NCI-H524 (cell line): ENCODE results near the gene EPB41L4B.

Source experiments
- DNase-seq, 2 experiments: peaks; one replicate each; lab custom pipeline; 2025; lab: John Stamatoyannopoulos, UW

Gene EPB41L4B

GRCh38 chr9:109320331-109320741, 523 bp downstream of the EPB41L4B start:
- peak in 1 of 2 experiments; percentile 55 for DNase-seq

- peak in 1 of 2 experiments; percentile 73 for DNase-seq
Observed at GRCh38 chr9:109319626-109320241, 1.1 kb downstream of the EPB41L4B start.

- DNase-seq = peak; percentile 62 to 73
Observed at GRCh38 chr9:109319017-109319625, 1.7 kb downstream of the EPB41L4B start.

- peak in 1 of 2 experiments; percentile 67 for DNase-seq
Observed at GRCh38 chr9:109317979-109318741, 2.7 kb downstream of the EPB41L4B start.

GRCh38 chr9:109317311-109317978, 3.4 kb downstream of the EPB41L4B start:
- peak; percentile 54 to 82 for DNase-seq

- peak; percentile 81 to 86 for DNase-seq
Observed at GRCh38 chr9:109316207-109316640, 4.6 kb downstream of the EPB41L4B start.

- DNase-seq = no peak
Observed at GRCh38 chr9:109315480-109316206, 5.2 kb downstream of the EPB41L4B start.

GRCh38 chr9:109314011-109314531, 6.8 kb downstream of the EPB41L4B start:
- peak; percentile 87 to 96 for DNase-seq

GRCh38 chr9:109313351-109313750, 7.5 kb downstream of the EPB41L4B start:
- peak; percentile 73 to 90 for DNase-seq

GRCh38 chr9:109312783-109313182, 8.1 kb downstream of the EPB41L4B start:
- peak in 1 of 2 experiments; percentile 49 for DNase-seq

- peak; percentile 96 to 98 for DNase-seq
Observed at GRCh38 chr9:109311731-109312130, 9.1 kb downstream of the EPB41L4B start.

GRCh38 chr9:109311286-109311685, 9.6 kb downstream of the EPB41L4B start:
- DNase-seq = peak; percentile 94

GRCh38 chr9:109310486-109310901, 10.4 kb downstream of the EPB41L4B start:
- no peak for DNase-seq

GRCh38 chr9:109309282-109309681, 11.6 kb downstream of the EPB41L4B start:
- DNase-seq = no peak

- peak in 1 of 2 experiments; percentile 65 for DNase-seq
Observed at GRCh38 chr9:109307380-109308240, 13.2 kb downstream of the EPB41L4B start.

GRCh38 chr9:109305801-109306200, 15.1 kb downstream of the EPB41L4B start:
- no peak for DNase-seq

- DNase-seq = peak in 1 of 2 experiments; percentile 33
Observed at GRCh38 chr9:109304347-109304746, 16.5 kb downstream of the EPB41L4B start.

GRCh38 chr9:109303900-109304299, 17.0 kb downstream of the EPB41L4B start:
- DNase-seq = no peak

- DNase-seq = peak in 1 of 2 experiments; percentile 69
Observed at GRCh38 chr9:109302606-109303005, 18.3 kb downstream of the EPB41L4B start.

- no peak for DNase-seq
Observed at GRCh38 chr9:109301012-109301411, 19.8 kb downstream of the EPB41L4B start.
